GM23248 (cell line): Measurements from ENCODE around the gene SDHAF1. TPM values are rescaled to one million over a fixed set of nuclear protein-coding genes. Genes with fewer than 3 reads are reported as not detected.
"Not testable (repeated sequence)": the region's sequence is repeated elsewhere in the genome, so short reads cannot be mapped to it uniquely, and the experiment has no call there.

ENCODE experiments used
- DNase-seq: peaks from one replicate; pipeline ENCODE4 v3.0.0-alpha.2; 2015
- H2AFZ ChIP-seq: fragments of 200-600 bp; sonication (generic); 2 replicates; pipeline ENCODE4 v1.6.1; 2016; ENCODE audit warnings: antibody characterized with exemption
- H3F3A ChIP-seq: fragments of 200-600 bp; sonication (generic); 2 replicates; pipeline ENCODE4 v1.6.1; 2016; ENCODE audit warnings: mild to moderate bottlenecking, antibody characterized with exemption, mixed run types; ENCODE audit not compliant: insufficient read depth
- H3K27ac ChIP-seq: fragments of 200-600 bp; sonication (generic); 2 replicates; pipeline ENCODE4 v1.5.1; 2016; ENCODE audit warnings: mild to moderate bottlenecking
- H3K27me3 ChIP-seq: fragments of 200-600 bp; sonication (generic); replicated peaks from 2 replicates; pipeline ENCODE4 v1.6.1; 2016; ENCODE audit warnings: mild to moderate bottlenecking; ENCODE audit not compliant: insufficient read depth
- H3K36me3 ChIP-seq: fragments of 200-600 bp; sonication (generic); 2 replicates; pipeline ENCODE4 v1.6.1; 2016; ENCODE audit warnings: low read depth, mild to moderate bottlenecking
- H3K4me1 ChIP-seq: fragments of 200-600 bp; sonication (generic); 2 replicates; pipeline ENCODE4 v1.6.1; 2016; ENCODE audit warnings: mild to moderate bottlenecking; ENCODE audit not compliant: insufficient read depth
- H3K4me2 ChIP-seq: fragments of 200-600 bp; sonication (generic); one replicate; pipeline ENCODE4 v1.6.1; 2016; ENCODE audit warnings: mild to moderate bottlenecking; ENCODE audit not compliant: unreplicated experiment
- H3K4me3 ChIP-seq: fragments of 200-600 bp; sonication (generic); 2 replicates; pipeline ENCODE4 v1.5.1; 2016; ENCODE audit warnings: mild to moderate bottlenecking
- H3K79me2 ChIP-seq: fragments of 200-600 bp; sonication (generic); 2 replicates; pipeline ENCODE4 v1.6.1; 2016; ENCODE audit warnings: mild to moderate bottlenecking; ENCODE audit not compliant: insufficient read depth
- H3K9ac ChIP-seq: fragments of 200-600 bp; sonication (generic); 2 replicates; pipeline ENCODE4 v1.6.1; 2016; ENCODE audit warnings: mild to moderate bottlenecking
- H3K9me2 ChIP-seq: fragments of 200-600 bp; sonication (generic); 2 replicates; pipeline ENCODE4 v1.6.1; 2016; ENCODE audit warnings: mixed run types, mild to moderate bottlenecking, moderate library complexity; ENCODE audit not compliant: insufficient read depth
- H3K9me3 ChIP-seq: fragments of 200-600 bp; sonication (generic); one replicate; pipeline ENCODE4 v1.6.1; 2017; ENCODE audit warnings: low read depth
- H4K20me1 ChIP-seq: fragments of 200-600 bp; sonication (generic); 2 replicates; pipeline ENCODE4 v1.6.0; 2016; ENCODE audit not compliant: insufficient read depth
- EZH2 ChIP-seq: fragments of 200-600 bp; sonication (generic); IDR thresholded peaks from 2 replicates; pipeline ENCODE4 v1.6.1; 2018; ENCODE audit warnings: antibody characterized with exemption, mild to moderate bottlenecking; ENCODE audit not compliant: insufficient read depth, poor library complexity, severe bottlenecking
- EZH2phosphoT487 ChIP-seq: fragments of 200-600 bp; sonication (generic); IDR thresholded peaks from 2 replicates; pipeline ENCODE4 v1.6.1; 2018; ENCODE audit warnings: antibody characterized with exemption, moderate library complexity, mild to moderate bottlenecking, low read depth; ENCODE audit not compliant: insufficient read depth
- WGBS, 2 experiments: methylation state at CpG; one replicate each; pipeline ENCODE4 v1.1.6; 2015 to 2017; ENCODE audit warnings: low lambda C conversion rate in 2 of 2, low coverage in 1 of 2; ENCODE audit errors: missing lambda C conversion rate in 2 of 2; 5-methylcytosine and 5-hydroxymethylcytosine counted together
- in situ Hi-C: fragments of 300-500 bp; cut with MboI; formaldehyde crosslinking; loops from 2 replicates; pipeline ENCODE4 v1.15.0; 2020
- polyA plus RNA-seq: library from polyadenylated mRNA; unstranded; fragments of >200 nt; fragmentation: Nextera tagmentation; extraction: Ambion mirVana; gene quantifications from 2 replicates; pipeline ENCODE4 v1.2.1, GENCODE V29; 2016
- total RNA-seq: library from RNA; depleted of rRNA; stranded (reverse); fragments of >200 nt; shearing (Covaris generic); gene quantifications from 2 replicates; pipeline ENCODE4 v1.2.3, GENCODE V29; 2014

The SDHAF1 gene
- total and polyA plus RNA-seq, 2 experiments from 2014 or later, result 17.2 to 49.7 TPM

- no peaks in the 10 kb centered on the region for H3K27me3 ChIP-seq
- H4K20me1 ChIP-seq, result no peaks in the 10 kb centered on the region
- peak within 1 kb of the TSS; percentile 88 for H2AFZ ChIP-seq
- TF ChIP-seq EZH2phosphoT487 (no peak), EZH2 (no peak)
- no peaks in the 10 kb centered on the region for H3K9me2 ChIP-seq
- peaks cover 7% of the 10 kb centered on the region; the same call in 1 of the 2 replicates for H3K79me2 ChIP-seq
- no peaks in the 10 kb centered on the region for H3K36me3 ChIP-seq
- H3K27ac ChIP-seq, result no peak within 1 kb of the TSS
- 2 to 6% methylated on average over 16 to 46 of the region's 51 CpGs for WGBS, 2 experiments
- in situ Hi-C loops, result no loop called here
- H3K4me2 ChIP-seq, result peak within 1 kb of the TSS; percentile 85
- peak; percentile 84 for DNase-seq
- H3F3A ChIP-seq, result no peaks in the 10 kb centered on the region
- H3K9ac ChIP-seq, result peak within 1 kb of the TSS; percentile 87
- H3K4me3 ChIP-seq, result peak within 1 kb of the TSS; percentile 95
- H3K9me3 ChIP-seq, result no peaks in the 10 kb centered on the region
- peaks cover 8% of the 10 kb centered on the region for H3K4me1 ChIP-seq
Measured at GRCh38 chr19:36032251-36033104, 37.5 kb downstream of the SDHAF1 start, which contains the start of gene CLIP3. CLIP3 (minus strand) TSS chr19:36032873; CDS start chr19:36032357, 516 bp downstream.

DNA sequence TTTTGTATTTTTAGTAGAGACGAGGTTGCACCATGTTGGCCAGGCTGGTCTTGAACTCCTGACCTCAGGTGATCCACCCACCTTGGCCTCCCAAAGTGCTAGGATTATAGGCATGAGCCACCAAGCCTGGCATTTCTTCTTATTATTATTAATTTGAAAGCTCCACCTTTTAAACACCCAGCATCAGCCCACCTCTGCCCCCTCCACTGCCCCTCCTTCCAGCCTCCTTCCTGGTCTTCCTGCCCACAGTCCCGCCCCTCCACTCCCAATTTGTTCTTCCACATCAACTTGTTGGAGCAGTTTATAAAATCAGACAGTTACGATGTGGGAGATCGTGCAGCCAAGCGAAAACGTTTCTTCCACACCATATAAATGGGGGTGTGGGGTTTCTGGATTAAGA, 45.5 kb downstream of the SDHAF1 start:
- Histone ChIP-seq H3K27ac (no peak overlapping the region), H3K79me2 (no peaks in the 10 kb centered on the region), H4K20me1 (no peaks in the 10 kb centered on the region), H3K9me2 (no peaks in the 10 kb centered on the region), H2AFZ (no peak overlapping the region), H3K27me3 (no peaks in the 10 kb centered on the region), H3K36me3 (no peaks in the 10 kb centered on the region), H3F3A (peaks cover 8% of the 10 kb centered on the region), H3K9me3 (no peaks in the 10 kb centered on the region), H3K4me3 (no peak overlapping the region), H3K4me2 (no peak overlapping the region), H3K9ac (no peak overlapping the region), H3K4me1 (peaks cover 15% of the 10 kb centered on the region)
- WGBS, 2 experiments, result 90% methylated on average over 6 of the region's 6 CpGs
- in situ Hi-C loops, result no loop called here
- no peak for DNase-seq
- TF ChIP-seq EZH2phosphoT487 (no peak), EZH2 (no peak)

- H3K9ac ChIP-seq, H4K20me1 ChIP-seq, in situ Hi-C loops, H3K9me3 ChIP-seq, H3K79me2 ChIP-seq, DNase-seq, H3K9me2 ChIP-seq, H3K27me3 ChIP-seq, H3F3A ChIP-seq, H3K4me3 ChIP-seq, H3K36me3 ChIP-seq: not testable (repeated sequence)
- WGBS, 2 experiments, result 91 to 93% methylated on average over 6 of the region's 6 CpGs
- Histone ChIP-seq H3K27ac (peak overlapping the region; percentile 68), H2AFZ (peak overlapping the region; percentile 75), H3K4me2 (peak overlapping the region; percentile 62), H3K4me1 (peaks cover 16% of the 10 kb centered on the region)
Measured at GRCh38 chr19:36041092-36041491, 46.1 kb downstream of the SDHAF1 start.

- H3K36me3 ChIP-seq, result no peaks in the 10 kb centered on the region
- peak overlapping the region; percentile 12; the same call in 1 of the 2 replicates for H3K9ac ChIP-seq
- in situ Hi-C loops, result no loop called here
- H3K9me2 ChIP-seq, result no peaks in the 10 kb centered on the region
- no peaks in the 10 kb centered on the region for H3K27me3 ChIP-seq
- no peaks in the 10 kb centered on the region for H4K20me1 ChIP-seq
- H3K4me3 ChIP-seq, result 0 out of 2 replicates have a peak overlapping the region, but pooled peaks have one; percentile 24
- DNase-seq, result peak; percentile 80
- H3F3A ChIP-seq, result peaks cover 8% of the 10 kb centered on the region
- H2AFZ ChIP-seq, result peak overlapping the region; percentile 75
- no peaks in the 10 kb centered on the region for H3K9me3 ChIP-seq
- WGBS, 2 experiments, result 0 to 1% methylated on average over 3 of the region's 3 CpGs
- TF ChIP-seq EZH2 (no peak), EZH2phosphoT487 (no peak)
- peaks cover 24% of the 10 kb centered on the region for H3K4me1 ChIP-seq
- peak overlapping the region; percentile 68 for H3K27ac ChIP-seq
- no peaks in the 10 kb centered on the region for H3K79me2 ChIP-seq
- peak overlapping the region; percentile 62 for H3K4me2 ChIP-seq
Measured at GRCh38 chr19:36041831-36042230, 46.8 kb downstream of the SDHAF1 start.
